HepG2 (cell line): ENCODE measurements around the gene ROBO3. TPM values are rescaled to one million over a fixed set of nuclear protein-coding genes. Genes with fewer than 3 reads are reported as not detected.

Experiments used
- ATAC-seq: fragments of 200-7000 bp; cut with Tn5 transposase; 3 replicates; pipeline ENCODE4 v1.9.1; 2020; ENCODE audit warnings: mild to moderate bottlenecking, moderate library complexity
- BruUV-seq: library from RNA; stranded (reverse); fragments of 400-500 nt; replicated peaks from 2 replicates; lab custom pipeline; 2021; lab: Mats Ljungman, UMichigan
- CTCF ChIA-PET: fragments of 300-600 bp; formaldehyde crosslinking; extraction: SDS; loops from one replicate; lab custom pipeline; 2021; ENCODE audit warnings: low total read pairs, inconsistent platforms, low intra/inter-chr PET ratio; lab: Yijun Ruan, JAX
- POLR2A ChIA-PET: fragments of 350-600 bp; sonication (Branson Sonifier 250); formaldehyde crosslinking; loops from one replicate; lab custom pipeline; 2020; ENCODE audit warnings: antibody characterized with exemption, inconsistent platforms; lab: Yijun Ruan, JAX
- DNase-seq: peaks from one replicate; pipeline ENCODE4 v3.0.0-alpha.2; 2015; ENCODE audit warnings: low spot score
- FAIRE-seq: peaks from 3 replicates; lab custom pipeline; 2011; peaks lifted over from hg19 to GRCh38; lab: Jason Lieb, UNC
- H2AFZ ChIP-seq: one replicate; pipeline ENCODE4 v1.6.1; 2011; ENCODE audit warnings: low read length, inconsistent platforms
- H3K27ac ChIP-seq: fragments of 300-600 bp; 3 replicates; pipeline ENCODE4 v1.8.0; 2011; ENCODE audit warnings: mixed run types, mild to moderate bottlenecking, mixed read lengths, low read length, inconsistent platforms; ENCODE audit not compliant: insufficient read depth; ENCODE audit errors: extremely low read length
- H3K27me3 ChIP-seq, 2 experiments: fragments of 200-600 bp in 1 of 2; 2 replicates in 1 of 2; 3 replicates in 1 of 2; pipeline versions ENCODE4 v1.6.0 to v1.8.0; 2011; ENCODE audit warnings: low read length in 2 of 2, mild to moderate bottlenecking in 2 of 2, moderate library complexity in 2 of 2, inconsistent platforms in 1 of 2; ENCODE audit not compliant: insufficient read depth in 2 of 2, control insufficient read depth in 1 of 2
- H3K36me3 ChIP-seq, 2 experiments: fragments of 200-600 bp in 1 of 2; replicated peaks in 1 of 2; 2 replicates in 1 of 2; 3 replicates in 1 of 2; pipeline versions ENCODE4 v1.5.1 to v1.8.0; 2011; ENCODE audit warnings: low read length in 2 of 2, inconsistent platforms in 1 of 2; ENCODE audit not compliant: insufficient read depth in 2 of 2, control insufficient read depth in 1 of 2
- H3K4me1 ChIP-seq: 2 replicates; pipeline ENCODE4 v1.5.1; 2012; ENCODE audit warnings: low read length, inconsistent platforms; ENCODE audit not compliant: insufficient read depth
- H3K4me2 ChIP-seq: 2 replicates; pipeline ENCODE4 v1.6.0; 2011; ENCODE audit warnings: low read depth, low read length, inconsistent platforms
- H3K4me3 ChIP-seq, 3 experiments: fragments of 200-600 bp in 1 of 3; sonication (generic), shearing (Covaris generic) in 1 of 3; replicated peaks in 1 of 3; 2 replicates each; pipeline ENCODE4 v1.5.1; 2011 to 2016; ENCODE audit warnings: low read length in 3 of 3, inconsistent platforms in 2 of 3, low read depth in 2 of 3, mild to moderate bottlenecking in 2 of 3, control low read depth in 1 of 3, mixed read lengths in 1 of 3; ENCODE audit not compliant: insufficient read depth in 1 of 3
- H3K79me2 ChIP-seq: one replicate; pipeline ENCODE4 v1.6.1; 2011; ENCODE audit warnings: low read length, inconsistent platforms; ENCODE audit not compliant: insufficient read depth
- H3K9ac ChIP-seq: 2 replicates; pipeline ENCODE4 v1.6.0; 2011; ENCODE audit warnings: mild to moderate bottlenecking, low read depth, low read length, inconsistent platforms; ENCODE audit not compliant: insufficient read depth
- H3K9me3 ChIP-seq: 2 replicates; pipeline ENCODE4 v1.5.1; 2012; ENCODE audit warnings: mild to moderate bottlenecking, low read length
- H4K20me1 ChIP-seq: 2 replicates; pipeline ENCODE4 v1.6.0; 2011; ENCODE audit warnings: inconsistent platforms, mild to moderate bottlenecking, low read length, moderate library complexity; ENCODE audit not compliant: insufficient read depth
- ATRX ChIP-seq: sonication (generic); formaldehyde crosslinking; IDR thresholded peaks from 2 replicates; pipeline ENCODE4 v1.4.0; 2020; ENCODE audit warnings: missing genetic modification reagents, borderline replicate concordance
- MAZ ChIP-seq, 2 experiments: sonication (generic) in 1 of 2; formaldehyde crosslinking in 1 of 2; IDR thresholded peaks; 2 replicates each; pipeline versions ENCODE4 v1.5.0 to v1.6.1; 2012 to 2020; ENCODE audit warnings: low read depth in 2 of 2, mild to moderate bottlenecking in 2 of 2, borderline replicate concordance in 1 of 2, improper control_type of control experiment in 1 of 2, low read length in 1 of 2, missing genetic modification reagents in 1 of 2, moderate library complexity in 1 of 2
- ZBTB3 ChIP-seq: sonication (generic); formaldehyde crosslinking; IDR thresholded peaks from 2 replicates; pipeline ENCODE4 v1.4.0; 2020; ENCODE audit warnings: low read depth, mild to moderate bottlenecking, moderate library complexity, missing genetic modification reagents, borderline replicate concordance
- ZNF10 ChIP-seq: sonication (generic); formaldehyde crosslinking; IDR thresholded peaks from 2 replicates; pipeline ENCODE4 v1.4.0; 2020; ENCODE audit warnings: mild to moderate bottlenecking, low read depth, missing genetic modification reagents, borderline replicate concordance
- ZNF225 ChIP-seq: sonication (generic); formaldehyde crosslinking; IDR thresholded peaks from 2 replicates; pipeline ENCODE4 v1.4.0; 2020; ENCODE audit warnings: mild to moderate bottlenecking, missing genetic modification reagents
- ZNF335 ChIP-seq: sonication (generic); formaldehyde crosslinking; IDR thresholded peaks from 2 replicates; pipeline ENCODE4 v1.4.0; 2020; ENCODE audit warnings: missing genetic modification reagents
- ZNF672 ChIP-seq: sonication (generic); formaldehyde crosslinking; IDR thresholded peaks from 2 replicates; pipeline ENCODE4 v1.8.1; 2022; ENCODE audit warnings: missing genetic modification reagents
- ZNF761 ChIP-seq: sonication (generic); formaldehyde crosslinking; conservative IDR thresholded peaks from 2 replicates; pipeline ENCODE4 v1.4.0; 2020; ENCODE audit warnings: mild to moderate bottlenecking, missing genetic modification reagents
- WGBS: methylation state at CpG from one replicate; pipeline ENCODE4 v1.1.6; 2017; ENCODE audit warnings: low lambda C conversion rate; 5-methylcytosine and 5-hydroxymethylcytosine counted together
- in situ Hi-C: cut with HindIII; loops from 2 replicates; pipeline ENCODE4 v1.10.0; 2017; ENCODE audit warnings: low pct_unique_long_range_greater_than_20kb; ENCODE audit not compliant: extremely low pct_ligation_motif_present
- intact Hi-C: fragments of 100-400 bp; cut with micrococcal nuclease; formaldehyde crosslinking; loops from one replicate; pipeline ENCODE4 v1.10.0; 2022; ENCODE audit not compliant: unreplicated experiment
- polyA plus RNA-seq, 8 experiments: library from polyadenylated mRNA; depleted of rRNA in 3 of 8; stranded (reverse) in 7 of 8; unstranded in 1 of 8; fragments of >200 nt; fragmentation: Illumina TruSeq in 4 of 8; extraction: Trizol in 4 of 8; gene quantifications; 2 replicates each; pipeline versions ENCODE4 v1.2.1 to v1.2.3, GENCODE V29; 2011 to 2016; ENCODE audit warnings: low read depth in 4 of 8, missing spikeins in 1 of 8, mixed read lengths in 1 of 8; ENCODE audit not compliant: insufficient read depth in 1 of 8
- total RNA-seq, 5 experiments: library from RNA; depleted of rRNA; stranded (reverse); fragments of >200 nt; fragmentation: Illumina TruSeq; extraction: Trizol; gene quantifications; 2 replicates each; pipeline ENCODE4 v1.2.3, GENCODE V29; 2016; ENCODE audit warnings: low read depth in 1 of 5
- TF ChIP-seq, protein P1 (sequence below): IDR thresholded peaks from 2 replicates; pipeline ENCODE4 v1.6.1; 2016; ENCODE audit warnings: low read depth, missing genetic modification reagents, missing compliant biosample characterization
- TF ChIP-seq, protein P2 (sequence below): sonication (generic); formaldehyde crosslinking; IDR thresholded peaks from 2 replicates; pipeline ENCODE4 v1.5.0; 2020; ENCODE audit warnings: missing genetic modification reagents, mild to moderate bottlenecking, borderline replicate concordance

ROBO3 gene
- total and polyA plus RNA-seq, 2 of the 13 experiments (the other 11 are each of a cell fraction or from before 2014, with no cell fraction given): 0.07 to 2.4 TPM

DNA sequence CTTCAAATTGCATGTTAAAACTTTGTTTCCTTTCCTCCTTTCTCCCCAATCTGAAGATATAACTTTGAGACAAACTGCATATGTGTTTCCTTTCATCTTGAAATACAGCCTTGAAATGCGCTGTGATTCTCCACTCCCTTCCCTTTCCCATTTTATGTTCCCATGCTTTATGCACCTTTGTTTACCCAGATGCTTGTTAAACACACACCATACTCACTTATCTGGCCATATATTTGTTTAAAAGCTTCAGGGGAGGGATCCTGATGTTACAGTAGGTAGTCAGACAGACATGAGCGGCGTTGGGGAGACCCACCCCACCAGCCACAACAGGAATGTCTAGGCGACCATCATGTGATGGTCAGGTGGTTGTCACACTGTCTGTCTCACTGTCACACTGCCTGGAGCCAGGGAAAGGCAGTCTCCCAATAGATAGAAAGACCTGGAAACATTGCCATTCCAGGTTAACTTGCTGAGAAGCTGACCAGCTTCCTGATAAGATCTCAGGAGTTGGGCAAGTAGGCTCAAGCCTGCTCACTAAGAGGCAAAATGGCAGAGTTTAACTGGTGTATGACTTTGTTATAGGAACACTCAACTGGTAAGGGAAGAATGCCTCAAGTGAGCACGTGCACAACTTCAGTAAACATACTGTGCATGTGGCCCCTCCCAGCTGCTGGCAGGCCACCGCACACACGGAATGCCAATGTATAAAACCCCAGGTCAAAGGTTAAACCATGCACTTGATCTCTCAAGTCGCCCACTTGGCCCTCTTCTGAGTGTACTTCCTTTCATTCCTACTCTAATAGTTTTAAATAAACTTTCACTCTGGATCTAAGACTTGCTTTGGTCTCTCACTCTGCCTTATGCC lies 41.5 kb upstream of the ROBO3 start (continued):
- TF ChIP-seq, protein P1, sequence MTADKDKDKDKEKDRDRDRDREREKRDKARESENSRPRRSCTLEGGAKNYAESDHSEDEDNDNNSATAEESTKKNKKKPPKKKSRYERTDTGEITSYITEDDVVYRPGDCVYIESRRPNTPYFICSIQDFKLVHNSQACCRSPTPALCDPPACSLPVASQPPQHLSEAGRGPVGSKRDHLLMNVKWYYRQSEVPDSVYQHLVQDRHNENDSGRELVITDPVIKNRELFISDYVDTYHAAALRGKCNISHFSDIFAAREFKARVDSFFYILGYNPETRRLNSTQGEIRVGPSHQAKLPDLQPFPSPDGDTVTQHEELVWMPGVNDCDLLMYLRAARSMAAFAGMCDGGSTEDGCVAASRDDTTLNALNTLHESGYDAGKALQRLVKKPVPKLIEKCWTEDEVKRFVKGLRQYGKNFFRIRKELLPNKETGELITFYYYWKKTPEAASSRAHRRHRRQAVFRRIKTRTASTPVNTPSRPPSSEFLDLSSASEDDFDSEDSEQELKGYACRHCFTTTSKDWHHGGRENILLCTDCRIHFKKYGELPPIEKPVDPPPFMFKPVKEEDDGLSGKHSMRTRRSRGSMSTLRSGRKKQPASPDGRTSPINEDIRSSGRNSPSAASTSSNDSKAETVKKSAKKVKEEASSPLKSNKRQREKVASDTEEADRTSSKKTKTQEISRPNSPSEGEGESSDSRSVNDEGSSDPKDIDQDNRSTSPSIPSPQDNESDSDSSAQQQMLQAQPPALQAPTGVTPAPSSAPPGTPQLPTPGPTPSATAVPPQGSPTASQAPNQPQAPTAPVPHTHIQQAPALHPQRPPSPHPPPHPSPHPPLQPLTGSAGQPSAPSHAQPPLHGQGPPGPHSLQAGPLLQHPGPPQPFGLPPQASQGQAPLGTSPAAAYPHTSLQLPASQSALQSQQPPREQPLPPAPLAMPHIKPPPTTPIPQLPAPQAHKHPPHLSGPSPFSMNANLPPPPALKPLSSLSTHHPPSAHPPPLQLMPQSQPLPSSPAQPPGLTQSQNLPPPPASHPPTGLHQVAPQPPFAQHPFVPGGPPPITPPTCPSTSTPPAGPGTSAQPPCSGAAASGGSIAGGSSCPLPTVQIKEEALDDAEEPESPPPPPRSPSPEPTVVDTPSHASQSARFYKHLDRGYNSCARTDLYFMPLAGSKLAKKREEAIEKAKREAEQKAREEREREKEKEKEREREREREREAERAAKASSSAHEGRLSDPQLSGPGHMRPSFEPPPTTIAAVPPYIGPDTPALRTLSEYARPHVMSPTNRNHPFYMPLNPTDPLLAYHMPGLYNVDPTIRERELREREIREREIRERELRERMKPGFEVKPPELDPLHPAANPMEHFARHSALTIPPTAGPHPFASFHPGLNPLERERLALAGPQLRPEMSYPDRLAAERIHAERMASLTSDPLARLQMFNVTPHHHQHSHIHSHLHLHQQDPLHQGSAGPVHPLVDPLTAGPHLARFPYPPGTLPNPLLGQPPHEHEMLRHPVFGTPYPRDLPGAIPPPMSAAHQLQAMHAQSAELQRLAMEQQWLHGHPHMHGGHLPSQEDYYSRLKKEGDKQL: no peak
- TF ChIP-seq ZNF335 (CRISPR knock-in tag): no peak
- no peak for TF ChIP-seq ZNF10 (CRISPR knock-in tag)

- no peak overlapping the region for H3K4me3 ChIP-seq
- H4K20me1 ChIP-seq: no peaks in the 10 kb centered on the region
- in situ Hi-C loops (no loop called here), intact Hi-C loops (no loop called here)
- no peak overlapping the region for H2AFZ ChIP-seq
- no peak overlapping the region for H3K9ac ChIP-seq
- no peaks in the 10 kb centered on the region for H3K79me2 ChIP-seq
- H3K27me3 ChIP-seq: peaks cover 0 to 31% of the 10 kb centered on the region in 2 experiments; a peak in 4 of 5 replicates
- ChIA-PET POLR2A (no interaction called here), CTCF (no interaction called here)
- ATAC-seq (no peak), DNase-seq (no peak), FAIRE-seq (no peak)
- no TSS peak for BruUV-seq
- H3K9me3 ChIP-seq: no peaks in the 10 kb centered on the region
- H3K36me3 ChIP-seq: no peaks in the 10 kb centered on the region
- 0% methylated on average over 1 of the region's 3 CpGs for WGBS
- H3K27ac ChIP-seq: no peak overlapping the region
- TF ChIP-seq, protein P2, sequence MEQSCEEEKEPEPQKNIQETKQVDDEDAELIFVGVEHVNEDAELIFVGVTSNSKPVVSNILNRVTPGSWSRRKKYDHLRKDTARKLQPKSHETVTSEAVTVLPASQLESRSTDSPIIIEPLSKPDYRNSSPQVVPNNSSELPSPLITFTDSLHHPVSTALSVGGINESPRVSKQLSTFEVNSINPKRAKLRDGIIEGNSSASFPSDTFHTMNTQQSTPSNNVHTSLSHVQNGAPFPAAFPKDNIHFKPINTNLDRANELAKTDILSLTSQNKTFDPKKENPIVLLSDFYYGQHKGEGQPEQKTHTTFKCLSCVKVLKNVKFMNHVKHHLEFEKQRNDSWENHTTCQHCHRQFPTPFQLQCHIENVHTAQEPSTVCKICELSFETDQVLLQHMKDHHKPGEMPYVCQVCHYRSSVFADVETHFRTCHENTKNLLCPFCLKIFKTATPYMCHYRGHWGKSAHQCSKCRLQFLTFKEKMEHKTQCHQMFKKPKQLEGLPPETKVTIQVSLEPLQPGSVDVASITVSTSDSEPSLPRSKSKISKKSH: no peak
- no peak for TF ChIP-seq ZNF761 (CRISPR knock-in tag)
- TF ChIP-seq MAZ (IDR thresholded peaks at IDR 0.05; ENCODE audit: borderline replicate concordance, low read depth, low read length): no peak
- no peak for TF ChIP-seq MAZ (CRISPR knock-in tag; IDR thresholded peaks at IDR 0.05; ENCODE audit: low read depth)
- TF ChIP-seq ZNF225: no peak
- TF ChIP-seq ZNF672 (CRISPR knock-in tag): no peak
- no peak for TF ChIP-seq ATRX (CRISPR knock-in tag)
- no peak for TF ChIP-seq ZBTB3
- H3K4me1 ChIP-seq: peaks cover 12% of the 10 kb centered on the region
- H3K4me2 ChIP-seq: no peak overlapping the region
These were observed 39.4 kb upstream of the ROBO3 start for GRCh38 chr11:124825876-124826275.
